NCI-H2196 (cell line): ENCODE data around the gene THRB.

Source experiments
- DNase-seq: peaks from one replicate; lab custom pipeline; 2025; ENCODE audit not compliant: unreplicated experiment; lab: John Stamatoyannopoulos, UW

The THRB gene

DNA sequence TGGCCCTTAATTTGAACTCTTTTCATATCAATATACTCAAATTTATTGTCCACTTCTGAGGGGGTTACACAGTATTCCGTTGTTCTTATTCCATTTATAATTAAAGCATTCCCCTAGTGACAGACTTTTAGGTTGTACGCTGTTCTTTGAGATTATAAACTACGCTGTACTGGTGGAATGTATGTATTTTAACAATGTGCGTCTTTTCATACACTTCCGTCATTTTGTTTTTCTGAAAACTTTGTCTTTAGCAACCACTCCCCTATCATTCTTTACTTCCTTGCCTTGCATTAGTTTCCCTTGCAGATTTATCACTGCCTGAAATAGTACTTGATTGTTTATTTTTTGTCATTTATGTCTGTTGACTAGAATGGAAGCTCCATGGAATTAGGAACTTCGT lies 137.0 kb downstream of the THRB start:
- DNase-seq = no peak

DNA sequence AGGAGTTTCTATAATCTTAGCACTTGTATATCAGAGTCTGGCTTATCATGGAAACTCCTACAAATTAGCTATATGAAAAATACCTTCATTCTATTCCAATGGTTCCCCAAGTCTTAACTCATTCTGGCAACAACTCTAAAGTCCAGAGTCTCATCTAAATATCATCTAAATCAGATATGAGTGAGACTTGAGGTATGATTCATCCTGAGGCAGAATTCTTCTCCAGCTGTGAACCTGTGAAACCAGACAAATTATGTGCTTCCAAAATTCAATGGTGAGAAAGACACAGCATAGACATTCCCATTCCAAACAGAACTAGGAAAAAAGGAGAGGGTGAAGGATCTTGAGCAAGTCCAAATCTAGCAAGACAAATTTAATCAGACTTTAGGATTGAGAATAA lies 138.8 kb downstream of the THRB start:
- DNase-seq = no peak

- DNase-seq = no peak
Measured at GRCh38 chr3:24354230-24354629, 140.4 kb downstream of the THRB start.

- DNase-seq = no peak
Measured at GRCh38 chr3:24352893-24353553, 141.6 kb downstream of the THRB start.

DNA sequence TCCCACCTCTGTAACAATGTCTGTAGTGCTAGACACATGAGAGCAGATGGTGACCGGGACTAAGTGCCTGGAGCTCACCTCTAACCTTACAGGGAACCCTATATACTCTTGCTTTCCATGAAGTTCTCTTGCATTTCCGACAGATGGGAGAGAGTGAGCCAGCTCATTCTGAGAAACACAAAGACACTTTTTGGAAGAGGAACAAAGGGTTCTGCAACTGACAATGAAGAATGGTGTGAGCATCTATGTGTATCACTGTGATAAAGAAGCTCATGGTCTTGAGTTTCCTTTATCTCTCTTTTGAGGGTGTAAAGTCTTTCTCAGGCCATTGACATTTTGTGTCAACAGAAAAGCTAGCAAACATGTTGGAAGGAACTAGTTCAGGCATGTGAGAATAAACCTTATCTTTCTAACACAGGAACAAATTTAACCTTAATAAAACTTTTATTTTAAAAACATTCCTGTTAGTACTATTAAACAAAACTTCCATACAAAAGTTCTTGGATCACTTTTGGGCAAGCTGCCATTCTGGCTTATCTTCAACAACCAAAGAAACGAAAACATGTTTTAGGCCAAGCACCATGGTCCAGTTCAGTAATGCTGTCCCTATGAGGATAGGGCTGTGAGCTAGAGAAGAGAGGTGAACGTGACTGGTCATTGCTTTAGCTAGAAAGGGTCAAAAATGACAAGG lies 142.7 kb downstream of the THRB start:
- no peak for DNase-seq

DNA sequence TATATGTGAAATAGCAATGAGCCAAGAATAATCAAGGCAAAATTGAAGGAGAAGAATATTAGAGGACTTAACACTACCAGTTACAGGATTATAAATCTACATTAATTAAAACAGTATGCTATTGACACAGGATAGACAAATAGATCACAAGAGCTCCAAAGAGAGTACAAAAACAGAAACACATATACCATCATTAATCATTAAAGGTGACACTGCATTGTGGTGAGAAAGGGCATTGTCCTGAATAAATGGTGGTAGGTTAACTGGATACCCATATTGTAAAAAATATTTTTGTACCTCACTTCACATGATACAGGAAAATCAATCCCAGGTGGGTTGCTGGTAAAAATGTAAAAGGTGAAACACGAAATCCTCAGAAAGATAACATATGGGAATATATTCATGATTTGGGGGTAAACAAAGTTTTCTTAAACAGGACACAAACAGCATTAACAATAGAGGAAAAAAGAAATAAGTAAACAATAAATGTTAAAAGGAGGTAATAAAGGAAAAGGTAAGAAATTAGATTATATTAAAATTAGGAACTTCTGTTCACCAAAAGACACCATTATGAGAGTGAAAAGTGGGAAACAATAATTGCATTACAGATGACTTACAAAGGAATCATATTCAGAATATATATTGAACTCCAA lies 145.2 kb downstream of the THRB start:
- DNase-seq = no peak

DNA sequence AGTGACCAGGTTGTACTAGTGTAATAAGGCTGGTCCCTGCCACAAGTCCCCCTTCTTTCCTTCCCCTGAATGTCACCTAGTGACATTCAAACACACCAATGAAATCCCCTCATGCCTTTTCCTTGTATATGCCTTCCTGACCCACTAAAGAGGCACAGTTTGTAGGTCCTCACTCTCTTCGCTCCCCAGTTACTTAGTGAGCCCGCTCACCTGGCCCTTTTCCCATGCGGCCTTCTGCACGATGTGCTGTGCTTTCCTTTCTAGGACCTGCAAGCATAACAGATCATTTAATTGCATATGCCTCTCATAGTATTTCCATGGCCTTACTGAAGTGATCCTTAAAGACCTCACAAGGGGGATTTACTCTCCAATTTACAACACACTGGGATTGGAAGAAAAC lies 146.3 kb downstream of the THRB start:
- DNase-seq = no peak

GRCh38 chr3:24344784-24345439 lies 149.7 kb downstream of the THRB start:
- no peak for DNase-seq

DNA sequence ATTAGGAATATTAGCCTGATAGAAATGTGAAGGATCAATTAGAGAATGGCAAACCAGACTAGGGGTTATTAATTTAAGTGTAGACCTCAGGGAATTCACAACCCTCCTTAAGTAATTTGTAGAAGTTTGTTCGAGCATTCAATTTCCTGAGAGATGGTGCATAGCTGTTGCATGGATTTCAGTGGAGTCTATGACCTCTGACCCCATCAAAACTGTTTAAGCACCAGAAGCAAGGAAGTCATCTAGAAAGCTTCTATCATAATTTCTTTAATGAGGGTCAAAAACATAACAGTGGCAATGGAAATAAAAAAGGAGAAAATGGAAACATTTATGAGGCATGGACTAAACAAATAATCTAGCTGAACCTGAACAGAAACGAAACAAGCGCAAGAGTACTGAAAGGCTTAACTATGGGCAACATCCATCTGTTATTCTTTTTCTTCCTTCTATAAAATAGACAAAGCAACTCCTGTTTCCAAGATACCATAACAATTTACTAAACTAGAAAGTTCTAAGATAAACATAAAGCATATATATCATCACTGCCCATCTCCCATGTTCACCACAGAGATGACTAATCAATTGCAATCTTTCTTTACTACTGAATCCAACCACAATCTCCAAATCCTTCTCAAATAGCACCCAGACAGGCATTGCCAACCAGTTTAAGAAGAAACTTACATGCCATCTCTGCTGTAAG lies 151.4 kb downstream of the THRB start:
- DNase-seq = no peak

DNA sequence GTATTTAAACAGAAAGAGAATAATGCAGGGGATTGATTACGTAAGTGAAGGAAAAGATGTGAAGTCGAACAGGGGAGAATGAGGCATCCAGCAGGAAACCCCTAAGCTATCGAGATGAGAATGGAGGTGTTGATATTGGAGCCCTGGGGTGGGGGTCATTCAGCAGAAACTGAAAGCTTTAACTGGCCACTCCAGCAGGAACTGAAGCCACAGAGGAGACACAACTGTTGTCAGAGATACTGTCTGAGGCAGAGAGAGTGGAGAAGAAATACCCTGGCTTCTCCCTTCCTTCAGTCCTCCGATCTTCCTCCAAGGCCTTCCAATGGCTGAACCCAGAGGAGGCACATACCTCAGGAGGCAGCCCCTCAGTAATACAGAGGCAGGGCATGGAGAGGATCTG lies 152.4 kb downstream of the THRB start:
- no peak for DNase-seq

GRCh38 chr3:24341668-24342067 lies 153.0 kb downstream of the THRB start:
- no peak for DNase-seq

DNA sequence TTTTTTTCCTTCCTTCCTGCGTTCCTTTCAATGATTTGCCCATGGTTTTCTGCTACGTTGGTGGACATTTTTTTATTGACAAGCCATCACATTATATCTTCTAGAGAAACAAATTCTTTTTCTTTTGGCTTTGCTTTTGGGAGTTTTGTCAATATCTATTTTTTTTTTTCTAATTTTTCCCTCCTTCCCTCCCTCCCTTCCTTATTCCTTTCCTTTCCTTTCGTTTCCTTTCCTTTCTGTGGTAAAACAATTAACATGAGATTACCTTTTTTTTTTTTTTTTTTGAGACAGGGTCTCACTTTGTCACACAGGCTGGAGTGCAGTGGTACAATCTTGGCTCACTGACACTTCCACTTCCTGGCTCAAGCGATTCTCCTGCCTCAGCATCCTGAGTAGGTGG lies 153.7 kb downstream of the THRB start:
- DNase-seq = no peak

DNA sequence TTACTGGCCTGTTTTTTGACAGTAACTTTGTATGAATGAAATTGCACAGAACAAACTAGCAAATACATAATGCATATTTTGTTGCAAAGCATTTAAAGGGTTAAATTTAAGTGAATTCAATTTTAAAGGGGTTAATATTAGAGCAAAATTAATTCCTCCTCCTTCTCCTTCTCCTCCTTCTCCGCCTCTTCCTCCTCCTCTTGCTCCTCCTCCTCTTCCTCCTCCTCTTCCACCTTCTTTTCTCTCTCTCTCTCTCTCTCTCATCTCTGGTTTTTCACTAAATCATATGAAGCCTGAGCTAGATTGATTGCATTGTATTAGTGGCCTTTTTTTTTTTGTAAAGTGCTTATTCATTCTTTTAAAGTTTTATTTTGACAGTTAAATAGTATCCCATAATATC lies 154.5 kb downstream of the THRB start:
- DNase-seq = no peak

DNA sequence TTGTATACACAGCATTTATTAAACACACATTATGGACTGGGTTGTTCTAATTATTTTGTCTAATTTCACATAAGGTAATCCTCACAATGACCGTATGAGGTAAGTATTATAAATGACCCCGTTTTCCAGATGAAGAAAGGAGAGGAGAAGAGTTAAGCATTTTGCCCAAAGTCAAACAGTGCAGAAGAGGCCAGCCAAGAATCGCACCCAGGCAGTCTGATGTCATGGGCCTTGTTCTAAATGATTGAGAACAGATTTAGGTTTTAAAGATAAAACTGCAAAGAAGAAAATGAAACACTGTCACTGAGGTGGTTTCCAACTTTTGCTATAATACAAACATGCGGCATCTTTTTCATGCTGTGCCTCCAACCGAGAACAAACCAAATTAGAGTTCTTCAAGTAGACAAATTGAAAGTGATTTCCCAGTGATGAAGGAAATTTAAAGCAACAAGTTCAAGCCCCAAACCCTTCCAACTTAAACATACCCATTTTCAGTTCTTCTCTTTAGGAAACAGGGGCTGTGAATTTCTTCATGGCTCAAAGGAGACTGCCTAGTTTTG lies 155.3 kb downstream of the THRB start:
- DNase-seq = no peak

DNA sequence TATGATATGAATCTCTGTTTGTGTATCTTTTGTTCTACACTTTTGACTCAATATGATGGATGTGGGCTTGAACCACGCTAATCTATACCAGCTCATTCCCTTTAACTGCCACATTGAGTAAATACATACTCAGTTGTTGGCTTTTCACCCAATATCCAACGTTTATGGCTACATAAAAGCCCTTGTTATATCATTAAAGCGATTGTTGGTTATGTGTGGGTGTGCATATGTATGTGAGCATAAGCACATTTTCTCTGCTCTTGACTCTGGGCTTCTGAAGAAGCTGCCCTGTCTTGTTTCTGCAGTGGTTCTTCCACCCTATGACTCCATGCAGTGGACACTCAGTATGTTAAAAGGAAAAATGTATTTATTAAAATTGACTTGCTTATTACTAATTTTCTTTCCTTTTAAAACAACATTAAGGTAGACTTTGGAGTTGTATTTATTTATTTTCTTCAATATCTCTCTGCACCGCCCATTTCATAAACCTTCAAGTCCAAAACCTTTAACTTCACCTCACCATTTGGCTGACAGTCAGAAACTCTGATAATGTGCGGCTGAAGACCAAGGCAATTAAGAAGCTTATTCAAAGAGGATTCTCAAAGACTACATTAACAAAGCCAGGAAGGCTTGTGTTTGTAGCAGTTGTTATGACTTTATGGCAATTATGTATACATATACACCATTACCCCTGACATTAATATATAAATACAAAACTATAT lies 156.1 kb downstream of the THRB start:
- DNase-seq = no peak

DNA sequence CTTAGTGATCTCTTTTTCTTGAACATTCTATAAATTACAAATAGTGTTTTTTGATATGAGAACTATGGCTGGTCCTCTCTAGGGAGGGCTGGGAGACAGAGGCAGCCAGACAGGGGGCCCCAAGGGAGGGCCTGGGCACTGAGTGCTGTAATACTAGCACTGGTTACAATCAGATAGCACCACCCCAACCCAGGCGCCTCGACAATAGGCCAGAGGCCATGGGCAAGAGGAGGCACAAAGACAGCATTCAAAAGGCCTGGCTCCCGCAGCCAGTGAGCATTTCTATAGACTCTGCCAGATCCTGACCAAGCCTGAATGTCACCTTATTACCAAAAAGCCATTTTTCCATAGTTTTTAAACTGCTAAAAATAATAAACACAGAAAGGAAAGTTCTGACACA lies 158.5 kb downstream of the THRB start:
- DNase-seq = no peak

DNA sequence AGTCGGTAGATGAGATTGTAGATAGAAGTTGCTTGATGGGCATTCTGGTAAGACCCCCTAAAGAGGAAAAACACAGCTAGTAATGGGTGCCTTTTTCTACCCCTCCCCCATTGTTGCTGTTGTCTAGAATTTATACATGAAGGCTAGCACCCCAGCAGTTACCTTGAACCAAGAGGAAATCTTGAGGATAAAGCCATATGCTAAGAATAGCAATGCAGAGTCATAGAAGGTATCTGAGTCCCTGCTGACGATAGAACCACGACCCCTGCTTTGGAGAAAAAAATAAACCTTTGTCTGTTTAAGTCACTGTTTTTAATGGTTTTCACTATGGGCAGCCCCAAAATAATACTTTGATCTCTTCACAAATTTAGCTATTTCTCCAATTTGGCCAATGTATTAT lies 162.6 kb downstream of the THRB start:
- no peak for DNase-seq

DNA sequence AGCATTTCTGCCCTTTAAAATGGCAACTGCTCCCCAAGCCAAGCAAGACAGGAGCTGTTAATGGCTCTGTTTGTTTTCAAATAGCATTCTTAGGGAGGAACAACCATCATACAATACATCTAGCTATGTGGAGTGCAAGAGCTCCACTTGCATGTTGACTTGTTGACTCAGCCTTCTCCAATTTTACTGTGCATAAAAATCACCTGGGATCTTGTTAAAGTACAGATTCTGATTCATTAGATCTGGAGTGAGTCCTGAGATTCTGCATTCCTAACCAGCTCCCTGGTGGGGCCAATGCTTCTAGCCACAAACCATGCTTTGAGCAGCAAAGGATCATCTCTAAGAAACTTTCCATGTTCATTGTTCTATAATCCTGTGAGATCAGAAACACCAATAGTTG lies 171.4 kb downstream of the THRB start:
- DNase-seq = no peak

DNA sequence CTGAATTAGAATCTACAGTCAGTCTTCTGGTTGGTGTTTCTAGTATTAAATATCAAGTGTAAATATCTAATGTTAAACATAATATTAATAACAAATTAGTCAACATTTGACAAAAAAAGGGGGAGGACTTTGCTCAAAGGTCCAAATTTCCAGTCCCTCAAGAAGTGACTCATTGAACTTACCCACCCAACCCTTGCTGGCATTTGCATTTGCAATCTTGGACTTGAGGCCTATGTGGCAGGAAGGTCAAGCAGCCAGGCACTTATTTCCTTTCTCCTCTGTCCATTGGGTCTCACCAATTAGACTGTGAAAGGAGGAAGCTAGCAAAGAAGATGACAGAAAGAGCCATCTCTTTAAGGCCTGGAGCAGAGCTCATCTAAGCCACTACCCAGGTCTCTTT lies 174.0 kb downstream of the THRB start:
- no peak for DNase-seq

DNA sequence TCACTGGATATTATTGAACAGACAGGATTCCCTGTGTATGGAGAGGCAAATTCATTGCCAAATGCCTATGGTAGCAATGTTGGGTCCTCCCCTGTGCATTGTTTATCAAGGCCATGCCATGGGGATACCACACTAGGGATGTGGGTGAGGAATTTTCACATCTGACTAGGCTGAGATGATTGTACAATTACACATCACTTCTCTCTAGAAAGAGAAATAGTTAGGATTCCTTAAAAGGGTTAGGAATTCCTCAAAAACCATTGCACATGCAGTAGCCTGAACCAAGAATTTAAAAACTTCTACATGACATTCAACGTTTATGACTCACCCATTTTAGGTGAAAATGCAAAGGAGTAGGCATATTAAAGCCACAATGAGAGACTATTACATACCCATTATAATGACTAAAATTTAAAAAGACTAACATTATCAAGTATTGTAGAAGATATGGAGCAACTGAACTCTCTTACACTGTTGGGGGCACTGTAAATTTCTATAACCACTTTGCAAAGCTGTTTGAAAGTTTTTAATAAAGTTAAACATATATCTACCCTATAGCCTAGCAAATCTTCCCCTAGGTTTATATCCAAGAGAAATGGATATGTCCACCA lies 175.9 kb downstream of the THRB start:
- no peak for DNase-seq
